Measurements from ENCODE around the gene TENM4.

Gene TENM4

DNA sequence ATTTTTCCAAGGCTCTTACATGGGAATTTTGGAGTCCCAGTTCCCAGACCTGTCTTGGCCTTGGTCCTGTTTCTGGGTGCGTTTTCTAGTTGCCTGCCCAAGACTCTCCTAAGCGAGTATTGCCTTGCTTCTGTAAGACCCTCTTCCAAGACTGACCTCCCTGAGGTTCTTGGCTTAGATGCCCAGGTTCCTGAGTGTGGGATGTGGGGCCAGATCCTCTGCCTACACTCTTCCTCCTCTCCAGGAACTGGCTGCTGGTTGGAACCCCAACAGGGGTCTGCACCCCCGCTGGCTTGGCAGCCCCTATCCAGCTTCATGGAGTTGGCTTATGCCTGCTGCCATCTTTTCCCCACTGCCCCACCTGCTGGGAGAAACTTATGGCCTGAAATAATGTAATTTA, 429.5 kb downstream of the TENM4 start:
- Histone ChIP-seq H3K4me3 (no peak overlapping the region), H3K27ac (no peak overlapping the region)
- DNase-seq (ENCODE audit: low spot score) = no peak
- TF ChIP-seq CTCF (IDR thresholded peaks at IDR 0.05) = no peak

DNA sequence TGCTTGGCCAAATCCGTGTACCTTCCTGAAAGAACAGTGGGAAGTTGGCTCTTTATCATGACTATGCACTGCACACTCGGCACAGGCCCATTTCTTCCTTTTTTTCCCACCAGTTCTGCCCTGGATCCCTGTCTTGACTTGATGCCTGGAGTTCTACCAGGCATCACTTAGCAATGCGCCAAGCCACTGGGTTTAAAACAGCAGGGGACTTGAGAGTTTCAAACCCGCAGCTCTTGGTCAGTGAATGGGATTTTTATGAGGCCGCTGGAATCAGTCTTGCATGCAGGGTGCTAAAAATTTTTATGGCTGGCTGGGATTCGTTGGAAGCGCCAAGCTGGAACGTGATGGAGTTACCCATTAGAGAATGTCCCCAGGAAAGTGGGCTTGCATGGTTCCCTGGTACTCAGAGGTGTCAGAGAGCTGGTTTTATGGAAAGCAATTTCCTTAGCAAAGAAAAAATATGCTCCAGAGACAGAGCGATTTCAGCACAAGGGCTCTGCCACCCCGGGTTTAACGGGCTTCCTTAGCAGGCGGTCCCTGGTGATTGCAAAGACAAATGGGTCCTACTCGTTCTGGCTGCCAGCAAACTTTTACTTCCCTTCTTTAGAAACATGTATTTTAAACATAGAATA, 432.9 kb downstream of the TENM4 start:
- H3K27ac ChIP-seq = no peak overlapping the region
- no peak for TF ChIP-seq CTCF (IDR thresholded peaks at IDR 0.05)
- H3K4me3 ChIP-seq = no peak overlapping the region
- DNase-seq (ENCODE audit: low spot score) = no peak

- no peak for DNase-seq (ENCODE audit: low spot score)
- Histone ChIP-seq H3K4me3 (no peak overlapping the region), H3K27ac (no peak overlapping the region)
- no peak for TF ChIP-seq CTCF (IDR thresholded peaks at IDR 0.05)
Observed at GRCh38 chr11:79006854-79007253, 434.0 kb downstream of the TENM4 start.

DNA sequence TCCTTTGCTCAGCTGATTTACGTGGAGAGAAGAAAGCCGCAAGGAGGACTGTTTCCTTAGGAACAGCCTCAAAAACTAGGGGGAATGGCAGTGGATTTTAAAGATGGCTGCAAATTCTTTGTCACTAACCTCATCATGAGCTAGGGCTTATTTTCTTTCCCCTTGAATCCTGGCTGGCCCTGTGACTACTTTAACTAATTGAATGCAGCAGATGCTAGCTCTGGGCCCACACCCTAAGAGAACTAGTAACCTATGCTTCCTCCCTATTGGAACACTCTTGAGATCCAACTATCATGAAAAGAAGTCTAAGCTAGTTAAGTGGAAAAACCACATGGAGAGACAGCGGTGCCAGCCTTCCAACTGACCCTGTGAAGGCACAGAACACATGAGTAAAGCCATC, 444.8 kb downstream of the TENM4 start:
- DNase-seq (ENCODE audit: low spot score) = no peak
- H3K27ac ChIP-seq = no peak overlapping the region
- TF ChIP-seq CTCF (IDR thresholded peaks at IDR 0.05) = no peak
- no peak overlapping the region for H3K4me3 ChIP-seq

GRCh38 chr11:78995171-78995570, 445.7 kb downstream of the TENM4 start:
- no peak for TF ChIP-seq CTCF (IDR thresholded peaks at IDR 0.05)
- Histone ChIP-seq H3K27ac (no peak overlapping the region), H3K4me3 (no peak overlapping the region)
- no peak for DNase-seq (ENCODE audit: low spot score)

- Histone ChIP-seq H3K4me3 (no peak overlapping the region), H3K27ac (no peak overlapping the region)
- TF ChIP-seq CTCF (IDR thresholded peaks at IDR 0.05) = no peak
- DNase-seq (ENCODE audit: low spot score) = no peak
Observed at GRCh38 chr11:78993802-78994430, 446.9 kb downstream of the TENM4 start.

- no peak overlapping the region for H3K4me3 ChIP-seq
- no peak for DNase-seq (ENCODE audit: low spot score)
- TF ChIP-seq CTCF (IDR thresholded peaks at IDR 0.05) = no peak
- no peak overlapping the region for H3K27ac ChIP-seq
Observed at GRCh38 chr11:78991681-78992080, 449.1 kb downstream of the TENM4 start.
